IPS-18a (cell line): ENCODE results near the gene LRRC8E.

Experiments used
- H3K27ac ChIP-seq: one replicate; pipeline ENCODE4 v1.5.1; 2013; ENCODE audit warnings: low read length
- H3K27me3 ChIP-seq: one replicate; pipeline ENCODE4 v1.6.1; 2013; ENCODE audit warnings: mild to moderate bottlenecking, low read length; ENCODE audit not compliant: control insufficient read depth, insufficient read depth
- H3K36me3 ChIP-seq: one replicate; pipeline ENCODE4 v1.6.1; 2013; ENCODE audit warnings: low read depth, low read length; ENCODE audit not compliant: control insufficient read depth
- H3K4me1 ChIP-seq: one replicate; pipeline ENCODE4 v1.6.1; 2013; ENCODE audit warnings: low read depth, low read length; ENCODE audit not compliant: control insufficient read depth
- H3K4me3 ChIP-seq: one replicate; pipeline ENCODE4 v1.5.1; 2013; ENCODE audit warnings: low read length
- H3K9ac ChIP-seq: one replicate; pipeline ENCODE4 v1.6.1; 2013; ENCODE audit warnings: mild to moderate bottlenecking, low read length, moderate library complexity
- H3K9me3 ChIP-seq: one replicate; pipeline ENCODE4 v1.6.1; 2013; ENCODE audit warnings: low read depth, low read length; ENCODE audit not compliant: control insufficient read depth

The LRRC8E gene

GRCh38 chr19:7922836-7923195 is 34.5 kb downstream of the LRRC8E start:
- Histone ChIP-seq H3K9ac (no peak overlapping the region), H3K36me3 (no peaks in the 10 kb centered on the region), H3K9me3 (no peaks in the 10 kb centered on the region), H3K27me3 (peaks cover 19% of the 10 kb centered on the region), H3K4me1 (peaks cover 13% of the 10 kb centered on the region), H3K27ac (no peak overlapping the region), H3K4me3 (no peak overlapping the region)

- H3K36me3 ChIP-seq: no peaks in the 10 kb centered on the region
- H3K9me3 ChIP-seq: no peaks in the 10 kb centered on the region
- peaks cover 12% of the 10 kb centered on the region for H3K27me3 ChIP-seq
- H3K27ac ChIP-seq: no peak overlapping the region
- H3K9ac ChIP-seq: no peak overlapping the region
- peaks cover 13% of the 10 kb centered on the region for H3K4me1 ChIP-seq
- no peak overlapping the region for H3K4me3 ChIP-seq
Observed at GRCh38 chr19:7923295-7924191, 35.2 kb downstream of the LRRC8E start.

GRCh38 chr19:7924241-7924640 is 35.9 kb downstream of the LRRC8E start:
- H3K36me3 ChIP-seq: no peaks in the 10 kb centered on the region
- H3K27me3 ChIP-seq: peaks cover 5% of the 10 kb centered on the region
- no peaks in the 10 kb centered on the region for H3K9me3 ChIP-seq
- no peak overlapping the region for H3K4me3 ChIP-seq
- no peak overlapping the region for H3K27ac ChIP-seq
- no peak overlapping the region for H3K9ac ChIP-seq
- H3K4me1 ChIP-seq: peaks cover 13% of the 10 kb centered on the region

- Histone ChIP-seq H3K9ac (no peak overlapping the region), H3K27me3 (peaks cover under 1% of the 10 kb centered on the region), H3K9me3 (no peaks in the 10 kb centered on the region), H3K4me1 (peaks cover 10% of the 10 kb centered on the region), H3K4me3 (peak overlapping the region; percentile 21), H3K36me3 (no peaks in the 10 kb centered on the region), H3K27ac (no peak overlapping the region)
Observed at GRCh38 chr19:7924651-7925170, 36.4 kb downstream of the LRRC8E start.

DNA sequence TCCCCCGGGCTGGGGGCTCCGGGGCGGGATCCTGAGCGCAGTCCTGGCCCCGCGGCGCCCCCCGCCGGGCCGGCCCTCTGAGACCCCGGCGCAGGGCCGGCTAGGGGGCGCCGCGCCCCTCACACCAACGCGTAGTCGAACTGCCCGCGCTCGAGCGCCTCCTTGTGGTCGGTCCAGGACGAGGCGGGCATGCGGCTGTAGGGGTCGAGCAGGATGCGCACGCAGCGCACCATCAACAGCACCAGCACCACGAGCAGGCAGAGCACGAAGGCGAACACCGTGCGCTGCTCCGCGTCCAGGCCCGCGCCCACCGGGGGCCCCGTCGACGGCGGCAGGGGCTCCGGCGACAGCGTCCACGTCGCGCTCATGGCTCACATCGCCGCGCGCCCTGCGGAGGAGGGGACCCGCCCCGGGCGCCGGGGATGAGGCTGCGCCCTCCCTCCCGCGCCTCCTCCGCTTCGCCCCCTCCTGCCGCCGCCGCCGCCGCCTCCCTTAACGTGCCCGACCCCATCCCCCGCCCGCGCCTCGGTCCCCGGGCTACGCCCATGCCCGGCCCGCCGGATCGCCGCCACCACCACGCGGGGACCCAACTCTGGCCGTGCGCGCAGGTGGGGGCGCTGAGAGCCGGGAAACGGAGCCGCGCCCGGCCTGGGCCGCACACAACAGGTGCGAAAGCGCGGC is 37.0 kb downstream of the LRRC8E start:
- H3K9ac ChIP-seq: no peak overlapping the region
- H3K36me3 ChIP-seq: peaks cover 2% of the 10 kb centered on the region
- peaks cover 8% of the 10 kb centered on the region for H3K4me1 ChIP-seq
- H3K9me3 ChIP-seq: no peaks in the 10 kb centered on the region
- peak overlapping the region; percentile 44 for H3K4me3 ChIP-seq
- no peak overlapping the region for H3K27ac ChIP-seq
- H3K27me3 ChIP-seq: no peaks in the 10 kb centered on the region

DNA sequence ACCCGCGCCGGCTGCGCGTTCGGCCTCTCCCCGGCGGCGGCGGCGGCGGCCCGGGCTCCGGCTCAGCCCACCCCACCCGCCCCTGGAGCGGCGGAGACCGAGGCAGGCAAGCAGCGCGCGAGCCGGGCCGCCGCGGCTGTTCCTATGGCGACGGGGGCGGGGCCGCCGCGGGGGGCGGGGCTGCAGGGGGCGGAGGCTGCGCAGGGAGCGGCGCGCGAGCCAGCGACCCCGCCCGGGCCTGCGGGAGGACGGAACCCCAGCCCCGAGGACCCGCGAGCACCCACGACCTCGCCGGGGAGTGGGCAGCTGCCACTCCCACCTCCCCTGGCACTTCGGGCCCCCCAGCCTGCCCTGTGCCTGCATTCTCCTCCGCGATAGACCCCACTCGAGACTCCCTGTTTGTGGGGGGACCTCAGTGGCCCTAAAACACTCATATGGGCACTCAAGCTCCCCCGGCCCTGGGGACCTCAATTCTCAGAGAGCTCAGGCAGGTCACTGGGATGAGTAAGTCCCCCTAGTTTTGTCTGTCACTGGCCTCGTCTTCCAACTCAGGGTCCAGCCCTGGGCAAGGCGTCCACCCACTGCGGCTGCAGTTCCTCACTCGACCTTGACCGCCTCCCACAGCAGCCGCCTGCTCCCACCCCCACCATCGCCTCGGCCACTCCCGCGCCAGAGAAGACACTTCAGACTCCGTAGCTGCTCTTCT is 37.9 kb downstream of the LRRC8E start, which contains the start of gene CTXN1:
TSS of gene CTXN1 (minus strand) at position 115 of the 706 bp plus-strand sequence. CDS start 597 bp downstream, outside the sequence.
- no peak within 1 kb of the TSS for H3K27ac ChIP-seq
- H3K9me3 ChIP-seq: no peaks in the 10 kb centered on the region
- H3K27me3 ChIP-seq: no peaks in the 10 kb centered on the region
- peak within 1 kb of the TSS; percentile 55 for H3K4me3 ChIP-seq
- H3K4me1 ChIP-seq: peaks cover 6% of the 10 kb centered on the region
- no peak within 1 kb of the TSS for H3K9ac ChIP-seq
- peaks cover 10% of the 10 kb centered on the region for H3K36me3 ChIP-seq

DNA sequence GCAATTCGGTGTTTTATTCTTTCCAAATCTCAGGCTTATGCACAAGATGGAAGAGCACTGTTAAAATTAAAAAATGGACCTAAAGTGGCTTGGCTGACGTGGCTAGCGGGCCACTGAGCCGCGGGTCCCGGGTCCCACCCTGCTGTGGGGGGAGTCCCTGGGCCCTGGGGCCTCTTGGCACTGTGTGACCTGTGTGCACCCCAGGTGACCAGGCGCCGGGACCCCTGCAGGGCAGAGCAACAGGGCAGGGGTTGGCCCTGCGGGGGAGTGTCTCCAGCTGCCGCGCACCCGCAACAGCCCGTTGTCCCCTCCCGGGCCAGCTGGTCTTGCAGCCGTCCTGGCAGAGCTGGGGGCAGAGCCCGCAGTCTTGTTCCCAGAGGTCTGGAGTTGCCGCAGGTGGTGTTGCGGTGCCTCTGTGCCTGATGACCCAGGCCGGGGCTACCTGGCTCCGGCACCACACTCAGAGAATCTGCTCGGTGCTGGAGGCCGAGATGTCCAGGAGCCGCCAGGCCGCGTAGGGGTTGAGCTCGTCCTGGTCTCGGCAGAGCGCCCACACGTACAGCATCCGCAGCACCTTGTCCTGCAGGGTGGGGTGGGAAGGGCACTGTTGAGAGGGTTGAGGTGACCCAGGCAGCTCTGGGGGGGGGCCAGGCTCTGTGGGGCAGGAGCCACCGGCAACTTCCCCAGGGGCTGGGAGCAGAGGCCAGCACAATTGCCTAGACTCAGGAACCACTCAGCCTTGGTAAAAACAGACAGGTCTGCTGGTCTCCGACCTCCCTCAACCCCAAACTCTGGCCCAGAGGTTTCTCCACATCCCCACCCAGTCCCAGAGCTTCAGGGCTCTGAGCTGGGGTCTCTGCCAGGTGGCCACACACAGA is 38.7 kb downstream of the LRRC8E start:
- peaks cover 4% of the 10 kb centered on the region for H3K4me1 ChIP-seq

DNA sequence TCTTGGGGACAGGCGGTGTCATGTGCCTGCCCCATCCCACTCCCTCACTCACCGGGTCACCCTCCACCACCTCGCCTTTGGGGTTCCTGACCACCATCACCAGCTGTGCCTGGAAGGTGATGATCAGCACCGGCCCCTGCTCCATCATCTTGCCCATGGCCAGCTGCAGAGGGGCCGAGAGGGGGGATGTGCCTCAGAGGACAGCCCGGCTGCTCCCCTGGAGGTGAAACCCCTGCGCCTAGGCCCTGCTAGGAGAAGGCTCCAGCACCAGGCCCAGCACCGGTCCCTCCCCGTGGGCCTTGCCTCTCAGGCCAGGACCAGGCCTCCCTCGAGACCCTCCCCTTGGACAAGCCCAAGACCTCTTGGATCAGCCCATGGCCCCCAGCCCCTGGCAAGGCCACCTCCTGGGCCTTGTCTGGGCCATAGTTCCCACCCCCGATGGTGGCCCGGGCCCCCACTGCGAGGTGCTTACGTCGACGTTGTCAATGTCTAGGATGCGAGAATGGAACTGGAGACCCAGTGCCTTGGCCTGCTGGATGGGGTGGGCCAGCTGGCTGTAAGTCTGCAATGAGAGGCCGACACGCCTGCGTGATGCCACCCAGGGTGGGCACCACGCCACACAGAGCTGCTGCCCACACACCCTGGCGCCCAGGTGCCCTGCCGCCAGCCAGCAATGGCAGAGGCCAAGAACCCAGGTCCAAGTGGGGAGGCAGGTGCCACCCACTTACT is 39.5 kb downstream of the LRRC8E start:
- H3K4me1 ChIP-seq: peaks cover 4% of the 10 kb centered on the region

More for the DNA sequence above, 38.7 kb downstream of the LRRC8E start:
- no peaks in the 10 kb centered on the region for H3K27me3 ChIP-seq
- H3K9me3 ChIP-seq: no peaks in the 10 kb centered on the region
- no peak overlapping the region for H3K9ac ChIP-seq
- H3K36me3 ChIP-seq: peaks cover 17% of the 10 kb centered on the region
- H3K4me3 ChIP-seq: peak overlapping the region; percentile 55
- H3K27ac ChIP-seq: no peak overlapping the region

DNA sequence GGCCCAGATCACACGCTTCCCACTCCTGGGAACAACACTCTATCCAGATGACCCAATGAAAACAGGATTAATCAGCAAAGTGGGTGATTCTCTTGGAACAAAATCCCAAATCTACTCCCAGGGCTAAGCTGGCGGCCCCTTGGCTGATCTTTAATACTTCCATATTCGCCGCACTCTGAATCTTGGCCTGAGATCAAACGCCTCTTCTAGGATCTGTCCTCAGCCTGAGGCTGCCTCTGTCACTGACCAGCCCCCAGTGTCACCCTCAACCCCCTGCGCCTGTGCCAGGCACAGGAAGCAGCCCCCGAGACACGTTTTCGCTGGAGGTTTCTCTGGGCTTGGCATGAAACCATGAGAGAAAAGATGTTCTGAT is 40.0 kb downstream of the LRRC8E start:
- peaks cover 31% of the 10 kb centered on the region for H3K36me3 ChIP-seq
- no peak overlapping the region for H3K27ac ChIP-seq
- no peaks in the 10 kb centered on the region for H3K9me3 ChIP-seq
- H3K4me3 ChIP-seq: no peak overlapping the region
- no peaks in the 10 kb centered on the region for H3K27me3 ChIP-seq
- peaks cover 4% of the 10 kb centered on the region for H3K4me1 ChIP-seq
- no peak overlapping the region for H3K9ac ChIP-seq

More for the DNA sequence above, 39.5 kb downstream of the LRRC8E start:
- no peak overlapping the region for H3K9ac ChIP-seq
- H3K27ac ChIP-seq: no peak overlapping the region
- peaks cover 25% of the 10 kb centered on the region for H3K36me3 ChIP-seq
- no peak overlapping the region for H3K4me3 ChIP-seq
- no peaks in the 10 kb centered on the region for H3K27me3 ChIP-seq
- H3K9me3 ChIP-seq: no peaks in the 10 kb centered on the region
